Eye (tissue), 1 donor: ENCODE measurements around the gene LIPG.

ENCODE experiments used
- DNase-seq: peaks from one replicate; pipeline ENCODE4 v3.0.0-alpha.2; 2015

Gene LIPG

GRCh38 chr18:49640741-49641140 lies 78.9 kb downstream of the LIPG start:
- DNase-seq: no peak

GRCh38 chr18:49645196-49645595 lies 83.3 kb downstream of the LIPG start:
- DNase-seq: no peak

GRCh38 chr18:49645841-49646351 lies 84.0 kb downstream of the LIPG start:
- peak; percentile 71 for DNase-seq

GRCh38 chr18:49646873-49647272 lies 85.0 kb downstream of the LIPG start:
- no peak for DNase-seq

- DNase-seq: no peak
Observed at GRCh38 chr18:49647496-49648168, 85.8 kb downstream of the LIPG start.

- DNase-seq: no peak
Observed at GRCh38 chr18:49648326-49648725, 86.5 kb downstream of the LIPG start.
